ENCODE measurements around the gene PARD3B. TPM values are rescaled to one million over a fixed set of nuclear protein-coding genes. Genes with fewer than 3 reads are reported as not detected.
A peak's percentile ranks its signal among the peaks of the same experiment; 100 is the strongest.

PARD3B gene
- total RNA-seq, 1 experiment from 2014 or later: 7.6 TPM

GRCh38 chr2:204538182-204539018 lies 6.9 kb upstream of the PARD3B start:
- no peak overlapping the region for H3K27ac ChIP-seq (ENCODE audit: low read depth, low read length, poor library complexity, severe bottlenecking)
- no peak for TF ChIP-seq CTCF (conservative IDR thresholded peaks at IDR 0.05; ENCODE audit: low read depth, low read length)
- TF ChIP-seq EZH2 (IDR thresholded peaks at IDR 0.05; ENCODE audit: borderline replicate concordance, low read depth, low read length, poor library complexity, severe bottlenecking): no peak
- no peak overlapping the region for H3K4me3 ChIP-seq (ENCODE audit: low read depth, low read length, poor library complexity, severe bottlenecking)

GRCh38 chr2:204539019-204539385 lies 6.3 kb upstream of the PARD3B start:
- Histone ChIP-seq H3K27me3 (replicated peaks; ENCODE audit: insufficient read depth, low read depth, low read length, poor library complexity) (no peaks in the 10 kb centered on the region), H3K36me3 (ENCODE audit: insufficient read depth, low read length, poor library complexity, severe bottlenecking) (no peaks in the 10 kb centered on the region), H3K9me3 (ENCODE audit: low read depth, low read length, poor library complexity, severe bottlenecking) (no peaks in the 10 kb centered on the region), H3K4me1 (ENCODE audit: insufficient read depth, low read length, poor library complexity, severe bottlenecking) (peaks cover 8% of the 10 kb centered on the region), H3K4me3 (ENCODE audit: low read depth, low read length, poor library complexity, severe bottlenecking) (no peak overlapping the region), H3K27ac (ENCODE audit: low read depth, low read length, poor library complexity, severe bottlenecking) (no peak overlapping the region)
- POLR2A ChIA-PET (ENCODE audit: low non-redundant PET): no interaction called here
- CTCF ChIA-PET: interaction anchor here (0.6 kb wide), 1 partner anchor 30 kb away, joined by 3 read pairs; no protein-coding TSS in a partner anchor
- no peak for TF ChIP-seq EZH2 (IDR thresholded peaks at IDR 0.05; ENCODE audit: borderline replicate concordance, low read depth, low read length, poor library complexity, severe bottlenecking)
- no peak for TF ChIP-seq CTCF (conservative IDR thresholded peaks at IDR 0.05; ENCODE audit: low read depth, low read length)
- BruUV-seq (replicated peaks): no TSS peak
- intact Hi-C loops (cut with micrococcal nuclease; ENCODE audit: unreplicated experiment): no loop called here
- no peak for DNase-seq (ENCODE audit: low spot score)

More at GRCh38 chr2:204538182-204539018, 6.9 kb upstream of the PARD3B start:
- H3K36me3 ChIP-seq (ENCODE audit: insufficient read depth, low read length, poor library complexity, severe bottlenecking): no peaks in the 10 kb centered on the region
- DNase-seq (ENCODE audit: low spot score): peak; percentile 67
- ChIA-PET POLR2A (ENCODE audit: low non-redundant PET) (no interaction called here), CTCF (no interaction called here)
- H3K9me3 ChIP-seq (ENCODE audit: low read depth, low read length, poor library complexity, severe bottlenecking): no peaks in the 10 kb centered on the region
- no TSS peak for BruUV-seq (replicated peaks)
- intact Hi-C loops (cut with micrococcal nuclease; ENCODE audit: unreplicated experiment): no loop called here
- peaks cover 8% of the 10 kb centered on the region for H3K4me1 ChIP-seq (ENCODE audit: insufficient read depth, low read length, poor library complexity, severe bottlenecking)
- H3K27me3 ChIP-seq (replicated peaks; ENCODE audit: insufficient read depth, low read depth, low read length, poor library complexity): no peaks in the 10 kb centered on the region

- TF ChIP-seq CTCF (conservative IDR thresholded peaks at IDR 0.05; ENCODE audit: low read depth, low read length): no peak
- TF ChIP-seq EZH2 (IDR thresholded peaks at IDR 0.05; ENCODE audit: borderline replicate concordance, low read depth, low read length, poor library complexity, severe bottlenecking): no peak
- no peaks in the 10 kb centered on the region for H3K9me3 ChIP-seq (ENCODE audit: low read depth, low read length, poor library complexity, severe bottlenecking)
- intact Hi-C loops (cut with micrococcal nuclease; ENCODE audit: unreplicated experiment): loop anchor here (10.0 kb wide), 1 partner anchor 217 kb away; no protein-coding TSS in a partner anchor
- POLR2A ChIA-PET (ENCODE audit: low non-redundant PET): no interaction called here
- H3K36me3 ChIP-seq (ENCODE audit: insufficient read depth, low read length, poor library complexity, severe bottlenecking): no peaks in the 10 kb centered on the region
- BruUV-seq (replicated peaks): no TSS peak
- H3K4me3 ChIP-seq (ENCODE audit: low read depth, low read length, poor library complexity, severe bottlenecking): no peak overlapping the region
- H3K27ac ChIP-seq (ENCODE audit: low read depth, low read length, poor library complexity, severe bottlenecking): no peak overlapping the region
- DNase-seq (ENCODE audit: low spot score): no peak
- CTCF ChIA-PET: no interaction called here
- no peaks in the 10 kb centered on the region for H3K27me3 ChIP-seq (replicated peaks; ENCODE audit: insufficient read depth, low read depth, low read length, poor library complexity)
- H3K4me1 ChIP-seq (ENCODE audit: insufficient read depth, low read length, poor library complexity, severe bottlenecking): peaks cover 16% of the 10 kb centered on the region
These were observed 3.6 kb upstream of the PARD3B start for GRCh38 chr2:204541637-204542036.

All from A673 (cell line).